HepG2 (cell line): Measurements from ENCODE around the gene SSX2IP. TPM values are rescaled to one million over a fixed set of nuclear protein-coding genes. Genes with fewer than 3 reads are reported as not detected.

ENCODE experiments used
- ASH2L ChIP-seq: fragments of 300-600, 200-600 bp; sonication (generic); IDR thresholded peaks from 2 replicates; pipeline ENCODE4 v1.7.0; 2017; ENCODE audit warnings: low read depth, mild to moderate bottlenecking, moderate library complexity, mixed read lengths, low read length; ENCODE audit not compliant: insufficient read length
- GABPB1 ChIP-seq: IDR thresholded peaks from 2 replicates; pipeline ENCODE4 v1.6.1; 2016; ENCODE audit warnings: mild to moderate bottlenecking, missing genetic modification reagents, moderate library complexity, missing compliant biosample characterization
- GATAD1 ChIP-seq: IDR thresholded peaks from 2 replicates; pipeline ENCODE4 v1.6.1; 2016; ENCODE audit warnings: missing genetic modification reagents, missing compliant biosample characterization
- HDAC1 ChIP-seq: sonication (generic); formaldehyde crosslinking; IDR thresholded peaks from 2 replicates; pipeline ENCODE4 v1.5.1; 2020; ENCODE audit warnings: mild to moderate bottlenecking, missing genetic modification reagents
- HDAC2 ChIP-seq: sonication (generic); formaldehyde crosslinking; IDR thresholded peaks from 2 replicates; pipeline ENCODE4 v1.4.0; 2020; ENCODE audit warnings: missing genetic modification reagents
- RBFOX2 ChIP-seq: fragments of 200-400 bp; formaldehyde crosslinking; IDR thresholded peaks from 2 replicates; pipeline ENCODE4 v1.6.1; 2017; ENCODE audit warnings: low read depth, mild to moderate bottlenecking, low read length
- SMYD3 ChIP-seq: sonication (generic); formaldehyde crosslinking; IDR thresholded peaks from 2 replicates; pipeline ENCODE4 v1.8.1; 2023; ENCODE audit warnings: mild to moderate bottlenecking, missing genetic modification reagents
- SP5 ChIP-seq: IDR thresholded peaks from 2 replicates; pipeline ENCODE4 v1.6.1; 2016; ENCODE audit warnings: low read depth, borderline replicate concordance
- ZNF17 ChIP-seq: sonication (generic); formaldehyde crosslinking; IDR thresholded peaks from 2 replicates; pipeline ENCODE4 v1.5.0; 2020; ENCODE audit warnings: mild to moderate bottlenecking, missing genetic modification reagents
- ZNF367 ChIP-seq: sonication (generic); formaldehyde crosslinking; IDR thresholded peaks from 2 replicates; pipeline ENCODE4 v1.4.0; 2020; ENCODE audit warnings: missing genetic modification reagents, borderline replicate concordance
- ZNF572 ChIP-seq: sonication (generic); formaldehyde crosslinking; IDR thresholded peaks from 2 replicates; pipeline ENCODE4 v1.5.1; 2020; ENCODE audit warnings: mild to moderate bottlenecking, missing genetic modification reagents
- polyA plus RNA-seq, 8 experiments: library from polyadenylated mRNA; depleted of rRNA in 3 of 8; stranded (reverse) in 7 of 8; unstranded in 1 of 8; fragments of >200 nt; fragmentation: Illumina TruSeq in 4 of 8; extraction: Trizol in 4 of 8; gene quantifications; 2 replicates each; pipeline versions ENCODE4 v1.2.1 to v1.2.3, GENCODE V29; 2011 to 2016; ENCODE audit warnings: low read depth in 4 of 8, missing spikeins in 1 of 8, mixed read lengths in 1 of 8; ENCODE audit not compliant: insufficient read depth in 1 of 8
- total RNA-seq, 5 experiments: library from RNA; depleted of rRNA; stranded (reverse); fragments of >200 nt; fragmentation: Illumina TruSeq; extraction: Trizol; gene quantifications; 2 replicates each; pipeline ENCODE4 v1.2.3, GENCODE V29; 2016; ENCODE audit warnings: low read depth in 1 of 5
- TF ChIP-seq, protein P1 (sequence below): IDR thresholded peaks from 2 replicates; pipeline ENCODE4 v1.6.1; 2016; ENCODE audit warnings: missing compliant biosample characterization, missing genetic modification reagents, borderline replicate concordance
- TF ChIP-seq, protein P2 (sequence below): sonication (generic); formaldehyde crosslinking; IDR thresholded peaks from 2 replicates; pipeline ENCODE4 v1.4.0; 2020; ENCODE audit warnings: missing genetic modification reagents, mild to moderate bottlenecking, borderline replicate concordance
- TF ChIP-seq, protein P3 (sequence below): IDR thresholded peaks from 2 replicates; pipeline ENCODE4 v1.6.1; 2016; ENCODE audit warnings: low read depth, missing genetic modification reagents, missing compliant biosample characterization

The SSX2IP gene
- total and polyA plus RNA-seq, 2 of the 13 experiments (the other 11 are each of a cell fraction or from before 2014, with no cell fraction given): 2.7 to 23.7 TPM

DNA sequence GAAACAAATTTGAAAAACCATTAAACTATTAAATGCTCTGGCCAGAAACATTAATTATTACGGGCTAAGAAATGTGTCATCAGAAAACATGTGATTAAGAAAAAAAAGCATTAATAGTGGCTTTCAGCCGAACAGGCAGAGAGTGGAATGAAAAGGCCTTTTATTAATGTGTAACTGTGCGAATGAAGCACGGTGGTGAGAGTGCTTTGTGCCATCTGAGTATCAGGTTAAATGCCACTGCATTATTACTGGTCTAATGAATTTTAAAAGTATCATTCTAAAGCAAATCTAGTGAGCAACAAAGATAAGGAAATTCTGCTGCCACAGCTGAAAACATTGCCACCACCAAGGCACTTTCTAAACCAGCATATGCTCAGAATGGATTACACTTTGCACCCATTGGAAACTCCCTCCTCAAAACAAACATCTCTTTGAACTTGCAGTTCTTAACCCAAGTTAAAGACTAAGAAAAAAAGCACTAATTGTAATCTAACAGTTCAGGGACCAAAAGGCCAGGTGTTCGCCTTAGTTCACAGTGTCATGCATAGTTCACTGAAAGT lies 30.0 kb upstream of the SSX2IP start (continued):
- TF ChIP-seq GABPB1 (CRISPR knock-in tag): no peak
- 0 out of 2 replicates have a peak, but pooled peaks have one; percentile 55 for TF ChIP-seq SMYD3
- no peak for TF ChIP-seq ZNF17
- peak; percentile 24; the same call in 1 of the 2 replicates for TF ChIP-seq HDAC1
- TF ChIP-seq RBFOX2: 0 out of 2 replicates have a peak, but pooled peaks have one; percentile 39
- TF ChIP-seq ASH2L: peak; percentile 77
- TF ChIP-seq, protein P1, sequence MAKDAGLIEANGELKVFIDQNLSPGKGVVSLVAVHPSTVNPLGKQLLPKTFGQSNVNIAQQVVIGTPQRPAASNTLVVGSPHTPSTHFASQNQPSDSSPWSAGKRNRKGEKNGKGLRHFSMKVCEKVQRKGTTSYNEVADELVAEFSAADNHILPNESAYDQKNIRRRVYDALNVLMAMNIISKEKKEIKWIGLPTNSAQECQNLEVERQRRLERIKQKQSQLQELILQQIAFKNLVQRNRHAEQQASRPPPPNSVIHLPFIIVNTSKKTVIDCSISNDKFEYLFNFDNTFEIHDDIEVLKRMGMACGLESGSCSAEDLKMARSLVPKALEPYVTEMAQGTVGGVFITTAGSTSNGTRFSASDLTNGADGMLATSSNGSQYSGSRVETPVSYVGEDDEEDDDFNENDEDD (CRISPR knock-in tag): peak; percentile 45; the same call in 1 of the 2 replicates
- peak; percentile 65; the same call in 1 of the 2 replicates for TF ChIP-seq HDAC2
- TF ChIP-seq, protein P2, sequence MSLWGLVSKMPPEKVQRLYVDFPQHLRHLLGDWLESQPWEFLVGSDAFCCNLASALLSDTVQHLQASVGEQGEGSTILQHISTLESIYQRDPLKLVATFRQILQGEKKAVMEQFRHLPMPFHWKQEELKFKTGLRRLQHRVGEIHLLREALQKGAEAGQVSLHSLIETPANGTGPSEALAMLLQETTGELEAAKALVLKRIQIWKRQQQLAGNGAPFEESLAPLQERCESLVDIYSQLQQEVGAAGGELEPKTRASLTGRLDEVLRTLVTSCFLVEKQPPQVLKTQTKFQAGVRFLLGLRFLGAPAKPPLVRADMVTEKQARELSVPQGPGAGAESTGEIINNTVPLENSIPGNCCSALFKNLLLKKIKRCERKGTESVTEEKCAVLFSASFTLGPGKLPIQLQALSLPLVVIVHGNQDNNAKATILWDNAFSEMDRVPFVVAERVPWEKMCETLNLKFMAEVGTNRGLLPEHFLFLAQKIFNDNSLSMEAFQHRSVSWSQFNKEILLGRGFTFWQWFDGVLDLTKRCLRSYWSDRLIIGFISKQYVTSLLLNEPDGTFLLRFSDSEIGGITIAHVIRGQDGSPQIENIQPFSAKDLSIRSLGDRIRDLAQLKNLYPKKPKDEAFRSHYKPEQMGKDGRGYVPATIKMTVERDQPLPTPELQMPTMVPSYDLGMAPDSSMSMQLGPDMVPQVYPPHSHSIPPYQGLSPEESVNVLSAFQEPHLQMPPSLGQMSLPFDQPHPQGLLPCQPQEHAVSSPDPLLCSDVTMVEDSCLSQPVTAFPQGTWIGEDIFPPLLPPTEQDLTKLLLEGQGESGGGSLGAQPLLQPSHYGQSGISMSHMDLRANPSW (CRISPR knock-in tag): 0 out of 2 replicates have a peak, but pooled peaks have one; percentile 58
- TF ChIP-seq ZNF572 (CRISPR knock-in tag): no peak
- no peak for TF ChIP-seq ZNF367 (CRISPR knock-in tag)
- 0 out of 2 replicates have a peak, but pooled peaks have one; percentile 29 for TF ChIP-seq GATAD1 (CRISPR knock-in tag)
- TF ChIP-seq SP5 (CRISPR knock-in tag): peak; percentile 77; the same call in 1 of the 2 replicates
- TF ChIP-seq, protein P3, sequence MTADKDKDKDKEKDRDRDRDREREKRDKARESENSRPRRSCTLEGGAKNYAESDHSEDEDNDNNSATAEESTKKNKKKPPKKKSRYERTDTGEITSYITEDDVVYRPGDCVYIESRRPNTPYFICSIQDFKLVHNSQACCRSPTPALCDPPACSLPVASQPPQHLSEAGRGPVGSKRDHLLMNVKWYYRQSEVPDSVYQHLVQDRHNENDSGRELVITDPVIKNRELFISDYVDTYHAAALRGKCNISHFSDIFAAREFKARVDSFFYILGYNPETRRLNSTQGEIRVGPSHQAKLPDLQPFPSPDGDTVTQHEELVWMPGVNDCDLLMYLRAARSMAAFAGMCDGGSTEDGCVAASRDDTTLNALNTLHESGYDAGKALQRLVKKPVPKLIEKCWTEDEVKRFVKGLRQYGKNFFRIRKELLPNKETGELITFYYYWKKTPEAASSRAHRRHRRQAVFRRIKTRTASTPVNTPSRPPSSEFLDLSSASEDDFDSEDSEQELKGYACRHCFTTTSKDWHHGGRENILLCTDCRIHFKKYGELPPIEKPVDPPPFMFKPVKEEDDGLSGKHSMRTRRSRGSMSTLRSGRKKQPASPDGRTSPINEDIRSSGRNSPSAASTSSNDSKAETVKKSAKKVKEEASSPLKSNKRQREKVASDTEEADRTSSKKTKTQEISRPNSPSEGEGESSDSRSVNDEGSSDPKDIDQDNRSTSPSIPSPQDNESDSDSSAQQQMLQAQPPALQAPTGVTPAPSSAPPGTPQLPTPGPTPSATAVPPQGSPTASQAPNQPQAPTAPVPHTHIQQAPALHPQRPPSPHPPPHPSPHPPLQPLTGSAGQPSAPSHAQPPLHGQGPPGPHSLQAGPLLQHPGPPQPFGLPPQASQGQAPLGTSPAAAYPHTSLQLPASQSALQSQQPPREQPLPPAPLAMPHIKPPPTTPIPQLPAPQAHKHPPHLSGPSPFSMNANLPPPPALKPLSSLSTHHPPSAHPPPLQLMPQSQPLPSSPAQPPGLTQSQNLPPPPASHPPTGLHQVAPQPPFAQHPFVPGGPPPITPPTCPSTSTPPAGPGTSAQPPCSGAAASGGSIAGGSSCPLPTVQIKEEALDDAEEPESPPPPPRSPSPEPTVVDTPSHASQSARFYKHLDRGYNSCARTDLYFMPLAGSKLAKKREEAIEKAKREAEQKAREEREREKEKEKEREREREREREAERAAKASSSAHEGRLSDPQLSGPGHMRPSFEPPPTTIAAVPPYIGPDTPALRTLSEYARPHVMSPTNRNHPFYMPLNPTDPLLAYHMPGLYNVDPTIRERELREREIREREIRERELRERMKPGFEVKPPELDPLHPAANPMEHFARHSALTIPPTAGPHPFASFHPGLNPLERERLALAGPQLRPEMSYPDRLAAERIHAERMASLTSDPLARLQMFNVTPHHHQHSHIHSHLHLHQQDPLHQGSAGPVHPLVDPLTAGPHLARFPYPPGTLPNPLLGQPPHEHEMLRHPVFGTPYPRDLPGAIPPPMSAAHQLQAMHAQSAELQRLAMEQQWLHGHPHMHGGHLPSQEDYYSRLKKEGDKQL (CRISPR knock-in tag): no peak
